Ishikawa (cell line): Measurements from ENCODE around the gene FLOT2.

Experiments
- CEBPB ChIP-seq: IDR thresholded peaks from 2 replicates; pipeline ENCODE4 v1.6.1; 2012
- CREB1 ChIP-seq: IDR thresholded peaks from 2 replicates; pipeline ENCODE4 v1.6.1; 2012; ENCODE audit warnings: low read depth
- EGR1 ChIP-seq: IDR thresholded peaks from 2 replicates; pipeline ENCODE4 v1.6.1; 2012
- EP300 ChIP-seq: IDR thresholded peaks from 2 replicates; pipeline ENCODE4 v1.6.1; 2012; ENCODE audit warnings: borderline replicate concordance
- FOXM1 ChIP-seq: IDR thresholded peaks from 2 replicates; pipeline ENCODE4 v1.6.1; 2012; ENCODE audit warnings: low read depth, borderline replicate concordance
- NFIC ChIP-seq: IDR thresholded peaks from 2 replicates; pipeline ENCODE4 v1.6.1; 2012
- RAD21 ChIP-seq: IDR thresholded peaks from 2 replicates; pipeline ENCODE4 v1.6.1; 2012; ENCODE audit warnings: low read depth
- TAF1 ChIP-seq: IDR thresholded peaks from 2 replicates; pipeline ENCODE4 v1.6.1; 2012; ENCODE audit warnings: low read depth, mild to moderate bottlenecking
- TCF12 ChIP-seq: IDR thresholded peaks from 2 replicates; pipeline ENCODE4 v1.6.1; 2012; ENCODE audit warnings: low read depth
- TEAD4 ChIP-seq: IDR thresholded peaks from 2 replicates; pipeline ENCODE4 v1.6.1; 2012
- YY1 ChIP-seq: IDR thresholded peaks from 2 replicates; pipeline ENCODE4 v1.6.1; 2012; ENCODE audit warnings: low read depth
- ZBTB7A ChIP-seq: IDR thresholded peaks from 2 replicates; pipeline ENCODE4 v1.6.1; 2012; ENCODE audit warnings: low read depth
- TF ChIP-seq, protein P1 (sequence below): IDR thresholded peaks from 2 replicates; pipeline ENCODE4 v1.6.1; 2012
- TF ChIP-seq, protein P2 (sequence below): IDR thresholded peaks from 2 replicates; pipeline ENCODE4 v1.6.1; 2012
- TF ChIP-seq, protein P3 (sequence below): IDR thresholded peaks from 2 replicates; pipeline ENCODE4 v1.6.1; 2012; ENCODE audit warnings: low read depth, mild to moderate bottlenecking

FLOT2 gene

DNA sequence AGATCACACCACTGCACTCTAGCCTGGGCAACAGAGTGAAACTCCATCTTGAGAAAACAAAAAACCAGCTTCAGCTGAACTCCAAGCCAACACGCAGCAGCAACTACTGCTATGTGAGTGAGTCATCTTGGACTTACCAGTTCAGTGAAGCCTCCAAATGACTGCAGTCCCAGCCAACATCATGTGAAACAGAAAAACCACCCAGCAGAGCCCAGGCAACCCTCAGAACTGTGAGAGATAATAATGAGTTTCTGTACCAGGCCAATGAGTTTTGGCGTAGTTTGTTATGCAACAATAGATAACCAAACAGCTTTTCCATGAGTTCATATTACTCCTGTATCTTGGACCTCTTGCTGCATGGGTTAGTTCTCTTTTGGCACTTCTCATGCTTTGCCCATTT lies 30.5 kb upstream of the FLOT2 start:
- TF ChIP-seq CEBPB (no peak), CREB1 (no peak), FOXM1 (no peak), TEAD4 (no peak), EP300 (no peak), NFIC (no peak), YY1 (no peak), TAF1 (no peak), TCF12 (no peak), EGR1 (no peak), ZBTB7A (no peak), RAD21 (no peak)
- TF ChIP-seq, protein P1, sequence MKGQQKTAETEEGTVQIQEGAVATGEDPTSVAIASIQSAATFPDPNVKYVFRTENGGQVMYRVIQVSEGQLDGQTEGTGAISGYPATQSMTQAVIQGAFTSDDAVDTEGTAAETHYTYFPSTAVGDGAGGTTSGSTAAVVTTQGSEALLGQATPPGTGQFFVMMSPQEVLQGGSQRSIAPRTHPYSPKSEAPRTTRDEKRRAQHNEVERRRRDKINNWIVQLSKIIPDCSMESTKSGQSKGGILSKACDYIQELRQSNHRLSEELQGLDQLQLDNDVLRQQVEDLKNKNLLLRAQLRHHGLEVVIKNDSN, result no peak
- TF ChIP-seq, protein P2, sequence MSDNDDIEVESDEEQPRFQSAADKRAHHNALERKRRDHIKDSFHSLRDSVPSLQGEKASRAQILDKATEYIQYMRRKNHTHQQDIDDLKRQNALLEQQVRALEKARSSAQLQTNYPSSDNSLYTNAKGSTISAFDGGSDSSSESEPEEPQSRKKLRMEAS, result no peak
- TF ChIP-seq, protein P3, sequence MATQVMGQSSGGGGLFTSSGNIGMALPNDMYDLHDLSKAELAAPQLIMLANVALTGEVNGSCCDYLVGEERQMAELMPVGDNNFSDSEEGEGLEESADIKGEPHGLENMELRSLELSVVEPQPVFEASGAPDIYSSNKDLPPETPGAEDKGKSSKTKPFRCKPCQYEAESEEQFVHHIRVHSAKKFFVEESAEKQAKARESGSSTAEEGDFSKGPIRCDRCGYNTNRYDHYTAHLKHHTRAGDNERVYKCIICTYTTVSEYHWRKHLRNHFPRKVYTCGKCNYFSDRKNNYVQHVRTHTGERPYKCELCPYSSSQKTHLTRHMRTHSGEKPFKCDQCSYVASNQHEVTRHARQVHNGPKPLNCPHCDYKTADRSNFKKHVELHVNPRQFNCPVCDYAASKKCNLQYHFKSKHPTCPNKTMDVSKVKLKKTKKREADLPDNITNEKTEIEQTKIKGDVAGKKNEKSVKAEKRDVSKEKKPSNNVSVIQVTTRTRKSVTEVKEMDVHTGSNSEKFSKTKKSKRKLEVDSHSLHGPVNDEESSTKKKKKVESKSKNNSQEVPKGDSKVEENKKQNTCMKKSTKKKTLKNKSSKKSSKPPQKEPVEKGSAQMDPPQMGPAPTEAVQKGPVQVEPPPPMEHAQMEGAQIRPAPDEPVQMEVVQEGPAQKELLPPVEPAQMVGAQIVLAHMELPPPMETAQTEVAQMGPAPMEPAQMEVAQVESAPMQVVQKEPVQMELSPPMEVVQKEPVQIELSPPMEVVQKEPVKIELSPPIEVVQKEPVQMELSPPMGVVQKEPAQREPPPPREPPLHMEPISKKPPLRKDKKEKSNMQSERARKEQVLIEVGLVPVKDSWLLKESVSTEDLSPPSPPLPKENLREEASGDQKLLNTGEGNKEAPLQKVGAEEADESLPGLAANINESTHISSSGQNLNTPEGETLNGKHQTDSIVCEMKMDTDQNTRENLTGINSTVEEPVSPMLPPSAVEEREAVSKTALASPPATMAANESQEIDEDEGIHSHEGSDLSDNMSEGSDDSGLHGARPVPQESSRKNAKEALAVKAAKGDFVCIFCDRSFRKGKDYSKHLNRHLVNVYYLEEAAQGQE, result no peak

DNA sequence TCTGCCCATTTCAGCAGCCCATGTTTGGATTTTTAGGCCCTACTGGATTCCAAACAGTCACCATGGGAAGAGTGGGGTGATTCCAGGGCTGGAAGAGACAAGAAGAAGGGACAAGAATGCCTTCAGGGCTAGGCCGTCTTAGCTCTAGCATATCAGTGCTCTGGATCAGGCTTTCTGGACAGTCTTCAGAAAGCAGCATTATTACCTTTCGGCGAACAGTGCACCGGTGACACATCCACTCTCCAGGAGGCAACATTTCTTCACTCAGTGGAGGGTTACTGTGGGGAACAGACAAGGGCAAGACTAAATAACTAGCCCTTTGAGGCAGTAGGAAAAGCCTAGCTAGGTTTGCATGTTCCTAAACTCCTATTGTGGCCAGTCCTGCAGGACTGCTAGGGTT lies 29.3 kb upstream of the FLOT2 start:
- no peak for TF ChIP-seq EGR1
- TF ChIP-seq, protein P2, result no peak
- no peak for TF ChIP-seq EP300
- TF ChIP-seq ZBTB7A, result no peak

DNA sequence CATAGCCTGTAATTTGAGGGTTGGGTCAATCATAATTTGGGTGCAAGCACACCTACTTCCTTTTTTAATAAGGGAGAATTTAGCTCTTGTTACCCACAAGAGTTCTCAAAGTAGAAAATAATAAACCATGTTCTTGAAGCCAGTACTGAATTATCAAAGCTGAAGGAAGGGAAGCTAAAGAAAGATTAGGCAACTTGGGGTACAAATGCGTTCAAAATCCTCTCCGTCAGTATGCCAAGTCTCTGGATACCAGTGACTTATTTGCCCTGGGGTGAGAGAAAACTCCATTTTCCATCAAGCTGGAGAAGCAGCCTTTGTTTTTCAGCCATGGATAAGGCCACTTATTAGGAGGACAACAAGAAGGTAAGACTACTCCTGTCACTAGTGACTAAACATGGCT lies 28.8 kb upstream of the FLOT2 start:
- TF ChIP-seq CREB1 (no peak), EP300 (no peak), TCF12 (no peak), NFIC (no peak), EGR1 (no peak), TAF1 (no peak)
- TF ChIP-seq, protein P2, result no peak
- TF ChIP-seq, protein P3, result no peak

DNA sequence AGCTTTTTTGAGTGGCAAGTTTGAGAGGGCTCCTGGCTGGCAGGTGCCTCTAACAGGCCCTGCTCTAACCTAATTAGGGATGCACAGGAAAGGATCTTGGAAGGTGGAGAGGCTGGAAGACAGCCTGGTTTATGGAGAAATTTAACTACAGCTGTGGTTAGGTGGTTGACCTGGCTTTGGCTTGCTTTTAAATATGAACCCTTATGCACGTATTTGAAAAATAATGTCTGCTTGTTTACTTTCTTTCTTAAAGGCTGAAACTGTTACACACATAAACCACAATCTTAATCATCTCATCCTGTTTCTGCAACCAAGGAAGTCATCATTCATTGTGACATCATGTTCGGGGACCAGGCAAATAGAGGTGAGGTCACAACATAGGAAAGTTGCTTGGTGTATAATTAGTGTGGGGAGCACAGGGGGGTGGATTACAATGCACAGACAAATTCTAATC lies 28.4 kb upstream of the FLOT2 start:
- TF ChIP-seq TCF12, result no peak
- TF ChIP-seq, protein P2, result no peak
- TF ChIP-seq NFIC, result no peak
- no peak for TF ChIP-seq CREB1
- TF ChIP-seq TAF1, result no peak
- no peak for TF ChIP-seq RAD21
- TF ChIP-seq FOXM1, result no peak
- no peak for TF ChIP-seq YY1
- TF ChIP-seq, protein P1, result no peak
- no peak for TF ChIP-seq EGR1
- TF ChIP-seq, protein P3, result no peak
- TF ChIP-seq CEBPB, result no peak
- no peak for TF ChIP-seq ZBTB7A
